ENCODE data around the gene UBE2E1. TPM values are rescaled to one million over a fixed set of nuclear protein-coding genes. Genes with fewer than 3 reads are reported as not detected.

Gene UBE2E1
- total RNA-seq, 4 donors from 2014 or later = 72.8 to 114 (median 85.6) TPM

DNA sequence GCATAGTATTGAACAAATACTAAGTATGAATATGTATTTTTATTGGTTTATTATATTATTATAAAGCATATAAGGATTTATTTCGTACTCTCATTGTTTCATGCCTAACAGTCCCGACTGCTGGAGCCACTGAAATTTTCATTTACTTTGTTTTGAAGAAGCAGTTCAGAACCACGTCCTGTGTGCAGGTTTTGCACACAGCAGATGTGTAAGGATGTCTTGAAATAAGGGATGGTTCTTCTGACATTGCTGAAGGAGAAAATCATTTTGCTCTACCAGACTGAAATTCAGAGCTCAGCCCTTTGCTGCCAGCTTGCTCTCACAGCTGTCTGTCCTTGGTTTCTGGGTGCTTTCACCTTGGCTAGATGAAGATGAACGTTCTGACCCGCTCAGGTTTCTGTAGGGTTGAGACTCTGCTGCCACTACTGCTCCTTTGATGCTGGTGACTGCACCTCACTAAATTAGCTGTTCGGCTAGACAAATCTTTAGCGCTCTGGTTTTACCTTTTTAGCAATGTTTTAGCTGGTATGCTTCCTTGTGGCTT lies 54.2 kb downstream of the UBE2E1 start:
- no peak for DNase-seq (ENCODE audit: low spot score)
- TF ChIP-seq, protein P1, sequence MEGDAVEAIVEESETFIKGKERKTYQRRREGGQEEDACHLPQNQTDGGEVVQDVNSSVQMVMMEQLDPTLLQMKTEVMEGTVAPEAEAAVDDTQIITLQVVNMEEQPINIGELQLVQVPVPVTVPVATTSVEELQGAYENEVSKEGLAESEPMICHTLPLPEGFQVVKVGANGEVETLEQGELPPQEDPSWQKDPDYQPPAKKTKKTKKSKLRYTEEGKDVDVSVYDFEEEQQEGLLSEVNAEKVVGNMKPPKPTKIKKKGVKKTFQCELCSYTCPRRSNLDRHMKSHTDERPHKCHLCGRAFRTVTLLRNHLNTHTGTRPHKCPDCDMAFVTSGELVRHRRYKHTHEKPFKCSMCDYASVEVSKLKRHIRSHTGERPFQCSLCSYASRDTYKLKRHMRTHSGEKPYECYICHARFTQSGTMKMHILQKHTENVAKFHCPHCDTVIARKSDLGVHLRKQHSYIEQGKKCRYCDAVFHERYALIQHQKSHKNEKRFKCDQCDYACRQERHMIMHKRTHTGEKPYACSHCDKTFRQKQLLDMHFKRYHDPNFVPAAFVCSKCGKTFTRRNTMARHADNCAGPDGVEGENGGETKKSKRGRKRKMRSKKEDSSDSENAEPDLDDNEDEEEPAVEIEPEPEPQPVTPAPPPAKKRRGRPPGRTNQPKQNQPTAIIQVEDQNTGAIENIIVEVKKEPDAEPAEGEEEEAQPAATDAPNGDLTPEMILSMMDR (IDR thresholded peaks at IDR 0.05) = no peak

DNA sequence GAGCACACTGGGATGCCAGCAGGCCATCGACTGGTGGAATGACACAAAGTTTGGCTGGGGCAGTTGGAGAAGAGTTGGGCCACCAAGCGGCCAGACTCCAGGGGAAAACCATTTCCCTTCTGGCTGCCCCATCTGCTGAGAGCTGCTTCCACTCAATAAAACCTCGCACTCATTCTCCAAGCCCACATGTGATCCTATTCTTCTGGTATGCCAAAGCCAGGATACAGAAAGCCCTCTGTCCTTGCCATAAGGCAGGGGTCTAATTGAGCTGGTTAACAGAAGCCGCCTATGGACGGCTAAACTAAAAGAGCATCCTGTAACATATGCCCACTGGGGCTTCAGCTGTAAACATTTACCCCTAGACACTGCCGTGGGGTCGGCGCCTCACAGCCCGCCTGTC lies 55.9 kb downstream of the UBE2E1 start:
- ATAC-seq (ENCODE audit: low FRiP score) (no peak), DNase-seq (ENCODE audit: low spot score) (no peak)
- TF ChIP-seq, protein P1 (IDR thresholded peaks at IDR 0.05) = no peak

More for the DNA sequence above, 54.2 kb downstream of the UBE2E1 start:
- ATAC-seq (ENCODE audit: low FRiP score) = no peak

DNA sequence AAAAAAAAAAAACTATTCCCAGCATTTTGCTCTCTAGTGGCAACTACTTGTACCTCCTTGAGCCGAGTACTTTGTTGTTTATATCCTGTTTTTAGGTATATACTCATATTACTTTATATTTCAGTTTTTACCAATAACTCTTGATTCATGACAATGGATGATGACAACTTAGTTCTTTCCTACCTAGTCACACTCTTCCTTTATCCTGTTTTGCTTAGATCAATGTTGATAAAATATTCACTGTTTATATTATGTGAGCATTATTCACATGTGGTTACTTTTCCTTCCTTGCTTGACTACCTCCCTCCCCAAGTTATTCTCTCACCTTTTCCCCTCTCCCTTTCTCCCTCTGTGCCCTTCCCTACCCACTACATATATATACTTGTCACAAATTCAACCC lies 57.3 kb downstream of the UBE2E1 start:
- no peak for ATAC-seq (ENCODE audit: low FRiP score)
- no peak for DNase-seq (ENCODE audit: low spot score)
- TF ChIP-seq, protein P1 (IDR thresholded peaks at IDR 0.05) = no peak

DNA sequence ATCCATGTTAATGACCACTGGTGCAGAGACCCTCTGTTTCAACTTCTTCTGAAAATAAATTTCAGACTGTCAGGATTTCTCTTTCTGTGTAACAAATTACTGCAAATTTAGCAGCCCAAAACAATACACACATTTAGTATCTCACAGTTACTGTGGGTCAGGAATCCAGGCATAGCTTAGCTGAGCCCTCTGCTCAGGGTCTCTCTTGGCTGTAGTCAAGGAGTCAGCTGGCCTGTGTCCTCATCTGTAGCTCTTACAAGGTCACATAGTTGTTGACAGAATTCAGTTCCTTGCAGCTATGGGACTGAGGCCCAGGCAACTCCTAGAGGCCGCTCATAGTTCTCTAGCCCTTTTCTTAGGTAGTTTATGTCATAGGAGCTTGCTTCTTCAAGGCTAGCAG lies 59.2 kb downstream of the UBE2E1 start:
- ATAC-seq (ENCODE audit: low FRiP score) = no peak
- TF ChIP-seq, protein P1 (IDR thresholded peaks at IDR 0.05) = no peak
- DNase-seq (ENCODE audit: low spot score) = no peak

DNA sequence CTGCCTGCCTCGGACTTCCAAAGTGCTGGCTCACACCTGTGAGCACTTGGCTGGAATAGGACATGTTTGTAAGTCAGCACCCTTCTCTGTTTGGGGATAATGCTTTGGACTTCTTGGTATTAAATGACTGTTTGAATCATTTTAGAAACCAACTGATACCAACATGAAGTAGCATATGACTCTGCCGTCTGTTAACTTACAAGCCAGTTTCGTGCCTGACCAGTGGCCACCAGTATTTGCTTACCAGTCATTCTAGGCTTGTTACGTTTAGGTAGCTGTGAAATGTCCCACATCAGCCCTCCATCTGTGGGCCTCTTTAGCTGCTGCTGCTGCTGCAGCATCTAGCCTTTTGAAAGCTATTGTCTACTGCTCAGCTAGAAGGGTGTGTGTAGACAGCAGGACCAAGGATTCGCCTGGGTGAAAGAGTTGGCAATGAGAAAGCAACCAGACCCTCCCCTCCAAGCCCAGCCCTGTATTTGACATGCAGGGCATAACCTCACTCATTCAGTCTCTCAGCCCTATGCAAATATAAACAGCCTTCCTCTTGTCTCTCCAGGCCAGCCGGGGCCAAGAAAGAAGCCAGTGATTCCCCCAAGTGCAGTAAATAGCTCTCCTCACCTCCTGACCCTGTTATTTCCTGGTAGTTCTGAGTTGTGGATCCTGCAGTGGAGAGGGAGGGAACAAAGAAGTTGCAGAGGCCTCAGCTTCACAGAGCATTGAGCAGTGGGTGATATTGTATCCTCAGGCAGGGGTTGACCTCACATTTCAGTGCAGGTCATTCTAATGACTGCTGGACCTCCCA lies 60.0 kb downstream of the UBE2E1 start:
- TF ChIP-seq, protein P1 (IDR thresholded peaks at IDR 0.05) = no peak
- ATAC-seq (ENCODE audit: low FRiP score) = no peak
- no peak for DNase-seq (ENCODE audit: low spot score)

DNA sequence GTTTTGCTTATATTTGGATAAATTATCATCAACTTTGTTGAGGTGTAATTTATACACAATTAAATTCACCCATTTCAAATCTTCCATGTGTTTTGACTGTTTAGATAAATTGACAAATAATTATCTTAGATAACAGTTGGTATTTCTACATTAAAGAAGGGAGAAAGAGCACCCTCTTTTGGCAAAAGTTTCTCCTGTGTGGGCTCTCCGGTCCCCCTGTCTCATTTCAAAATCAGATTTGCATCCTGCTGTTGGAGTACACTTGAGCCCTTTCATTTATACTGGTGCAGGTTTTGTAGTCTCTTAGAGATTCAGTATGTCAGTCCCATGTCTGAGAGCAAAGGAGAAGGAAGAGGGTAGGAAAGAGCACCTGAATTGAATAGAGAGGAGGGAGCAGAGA lies 61.6 kb downstream of the UBE2E1 start:
- TF ChIP-seq, protein P1 (IDR thresholded peaks at IDR 0.05) = no peak
- DNase-seq (ENCODE audit: low spot score) (no peak), ATAC-seq (ENCODE audit: low FRiP score) (no peak)

DNA sequence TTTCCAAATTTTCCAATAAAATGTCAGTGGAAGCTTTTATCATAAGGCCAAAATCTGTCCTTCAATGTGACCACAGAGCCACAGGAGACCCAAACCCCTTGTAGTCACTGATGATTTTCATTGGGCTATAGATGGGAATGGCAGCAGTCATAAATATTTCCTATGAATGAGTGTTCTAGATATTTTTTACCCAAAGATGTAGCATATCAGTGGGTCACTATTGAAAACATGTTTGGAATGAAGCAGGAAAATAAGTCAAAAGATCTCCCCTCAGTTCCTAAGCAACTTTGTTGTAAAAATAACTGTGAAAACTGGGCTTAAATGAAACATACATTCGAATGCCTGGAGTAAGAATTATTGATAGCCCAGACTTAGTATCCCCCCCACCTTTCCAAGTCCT lies 62.1 kb downstream of the UBE2E1 start:
- ATAC-seq (ENCODE audit: low FRiP score) (no peak), DNase-seq (ENCODE audit: low spot score) (no peak)
- TF ChIP-seq, protein P1 (IDR thresholded peaks at IDR 0.05) = no peak

All from omental fat pad (tissue), 4 donors.